Measurements from ENCODE around the gene OR5K2. TPM values are rescaled to one million over a fixed set of nuclear protein-coding genes. Genes with fewer than 3 reads are reported as not detected.

The OR5K2 gene
- total RNA-seq (2014; rRNA removed; shearing (Covaris generic)) (not detected in 2 replicates), total RNA-seq (2022) (not detected in 2 replicates), Bru-seq, nascent RNA (not detected), BruChase-seq, experiment 1, labeled RNA remaining after a 6-hour chase (not detected), BruChase-seq, experiment 2, labeled RNA remaining after a 2-hour chase (not detected)
- long read RNA-seq = 0 reads

- Histone ChIP-seq H3K4me3 (ENCODE audit: low read depth, low read length, poor library complexity, severe bottlenecking) (no peak within 1 kb of the TSS), H3K9me2 (ENCODE audit: insufficient read depth, low read length) (no peaks in the 10 kb centered on the region), H3K4me2 (ENCODE audit: low read length) (no peak within 1 kb of the TSS), H4K20me1 (ENCODE audit: insufficient read depth, low read length) (no peaks in the 10 kb centered on the region), H3K4me1 (ENCODE audit: insufficient read depth, low read length, poor library complexity, severe bottlenecking) (no peaks in the 10 kb centered on the region), H3K9me3 (ENCODE audit: low read length) (no peaks in the 10 kb centered on the region), H3K79me2 (ENCODE audit: insufficient read depth, low read depth, low read length) (no peaks in the 10 kb centered on the region), H2AFZ (ENCODE audit: low read length) (no peak within 1 kb of the TSS), H3K27ac (ENCODE audit: low read depth, low read length, poor library complexity, severe bottlenecking) (no peak within 1 kb of the TSS), H3K36me3 (ENCODE audit: insufficient read depth, low read length) (no peaks in the 10 kb centered on the region)
- POLR2A ChIA-PET = no interaction called here
- CTCF ChIA-PET (ENCODE audit: unreplicated experiment) = no interaction called here
- TF ChIP-seq CTCF (conservative IDR thresholded peaks at IDR 0.05; ENCODE audit: low read length) (no peak), EZH2phosphoT487 (IDR thresholded peaks at IDR 0.05; ENCODE audit: borderline replicate concordance, low read depth, low read length) (no peak)
- DNase-seq (ENCODE audit: low spot score) = no peak
- intact Hi-C loops (cut with micrococcal nuclease; ENCODE audit: unreplicated experiment) = no loop called here
- BruUV-seq (replicated peaks) = no TSS peak
Measured at GRCh38 chr3:98497381-98497780, at the start of gene OR5K2. Gene OR5K2 (plus strand): TSS chr3:98497681. CDS start chr3:98497681, 0 bp downstream.

- H3K9me3 ChIP-seq (ENCODE audit: low read length) = no peaks in the 10 kb centered on the region
- CTCF ChIA-PET (ENCODE audit: unreplicated experiment) = no interaction called here
- DNase-seq (ENCODE audit: low spot score) = no peak
- POLR2A ChIA-PET = no interaction called here
- intact Hi-C loops (cut with micrococcal nuclease; ENCODE audit: unreplicated experiment) = no loop called here
- no peaks in the 10 kb centered on the region for H3K36me3 ChIP-seq (ENCODE audit: insufficient read depth, low read length)
- H3K27ac ChIP-seq (ENCODE audit: low read depth, low read length, poor library complexity, severe bottlenecking) = no peak overlapping the region
- no peaks in the 10 kb centered on the region for H3K79me2 ChIP-seq (ENCODE audit: insufficient read depth, low read depth, low read length)
- no TSS peak for BruUV-seq (replicated peaks)
- no peaks in the 10 kb centered on the region for H4K20me1 ChIP-seq (ENCODE audit: insufficient read depth, low read length)
- H3K4me1 ChIP-seq (ENCODE audit: insufficient read depth, low read length, poor library complexity, severe bottlenecking) = no peaks in the 10 kb centered on the region
- H3K4me2 ChIP-seq (ENCODE audit: low read length) = no peak overlapping the region
- no peak for TF ChIP-seq CTCF (conservative IDR thresholded peaks at IDR 0.05; ENCODE audit: low read length)
- TF ChIP-seq EZH2phosphoT487 (IDR thresholded peaks at IDR 0.05; ENCODE audit: borderline replicate concordance, low read depth, low read length) = no peak
- H3K4me3 ChIP-seq (ENCODE audit: low read depth, low read length, poor library complexity, severe bottlenecking) = no peak overlapping the region
- no peak overlapping the region for H2AFZ ChIP-seq (ENCODE audit: low read length)
- H3K9me2 ChIP-seq (ENCODE audit: insufficient read depth, low read length) = no peaks in the 10 kb centered on the region
Measured at GRCh38 chr3:98449606-98450193, 47.8 kb upstream of the OR5K2 start.

GRCh38 chr3:98450372-98450771 lies 47.1 kb upstream of the OR5K2 start:
- TF ChIP-seq EZH2phosphoT487 (IDR thresholded peaks at IDR 0.05; ENCODE audit: borderline replicate concordance, low read depth, low read length) (no peak), CTCF (conservative IDR thresholded peaks at IDR 0.05; ENCODE audit: low read length) (no peak)
- H3K27ac ChIP-seq (ENCODE audit: low read depth, low read length, poor library complexity, severe bottlenecking) = no peak overlapping the region
- POLR2A ChIA-PET = no interaction called here
- H3K4me2 ChIP-seq (ENCODE audit: low read length) = no peak overlapping the region
- no peak for DNase-seq (ENCODE audit: low spot score)
- H3K4me1 ChIP-seq (ENCODE audit: insufficient read depth, low read length, poor library complexity, severe bottlenecking) = no peaks in the 10 kb centered on the region
- H3K4me3 ChIP-seq (ENCODE audit: low read depth, low read length, poor library complexity, severe bottlenecking) = no peak overlapping the region
- no peak overlapping the region for H2AFZ ChIP-seq (ENCODE audit: low read length)
- H3K9me3 ChIP-seq (ENCODE audit: low read length) = no peaks in the 10 kb centered on the region
- no peaks in the 10 kb centered on the region for H4K20me1 ChIP-seq (ENCODE audit: insufficient read depth, low read length)
- no peaks in the 10 kb centered on the region for H3K9me2 ChIP-seq (ENCODE audit: insufficient read depth, low read length)
- intact Hi-C loops (cut with micrococcal nuclease; ENCODE audit: unreplicated experiment) = no loop called here
- CTCF ChIA-PET (ENCODE audit: unreplicated experiment) = no interaction called here
- no peaks in the 10 kb centered on the region for H3K79me2 ChIP-seq (ENCODE audit: insufficient read depth, low read depth, low read length)
- H3K36me3 ChIP-seq (ENCODE audit: insufficient read depth, low read length) = no peaks in the 10 kb centered on the region
- BruUV-seq (replicated peaks) = no TSS peak

All from OCI-LY7 (cell line).